ENCODE results near the gene SPTY2D1.
A peak's percentile ranks its signal among the peaks of the same experiment; 100 is the strongest.

DNA sequence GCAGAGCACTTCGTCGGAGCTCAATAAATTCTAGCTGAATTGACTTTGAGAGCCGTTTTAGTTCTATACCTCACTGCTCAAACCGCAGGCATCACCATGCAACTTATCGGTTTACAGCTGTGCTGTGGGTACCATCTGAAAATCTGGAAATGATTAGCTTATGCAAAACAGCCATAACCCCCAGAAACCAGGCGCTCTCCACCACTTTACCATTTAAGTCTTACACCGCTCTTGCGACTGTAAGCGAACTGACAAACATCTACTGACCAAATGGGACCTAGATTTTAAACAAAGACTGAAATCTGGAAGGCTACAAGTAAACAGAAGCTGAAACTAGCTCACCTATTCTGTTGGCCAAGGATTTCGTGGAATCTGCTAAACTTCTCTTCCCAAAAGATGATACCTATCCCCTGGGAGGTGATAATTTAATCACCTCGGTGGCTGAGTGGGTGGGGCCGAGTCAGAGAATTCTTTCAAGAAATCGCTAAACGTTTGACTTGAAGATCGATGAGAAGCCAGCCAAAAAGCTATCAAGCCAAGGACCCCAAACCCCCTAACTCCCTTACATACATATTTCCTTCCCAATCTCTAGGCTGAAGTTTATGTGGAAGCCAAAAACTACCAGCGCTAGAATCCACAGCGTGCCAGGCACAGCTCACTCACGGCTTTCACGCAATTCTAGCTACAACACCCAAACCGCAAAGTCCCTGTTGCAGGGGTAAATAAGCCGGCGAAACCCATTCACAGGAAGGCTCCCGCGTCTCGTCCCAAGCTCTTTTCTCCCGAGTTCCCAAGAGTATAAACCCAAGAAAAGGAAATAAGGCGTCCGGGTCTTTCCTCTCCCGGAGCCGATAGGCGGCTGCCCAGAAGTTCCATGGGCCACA lies 644 bp downstream of the SPTY2D1 start:
- TF ChIP-seq POLR2AphosphoS5 (IDR thresholded peaks at IDR 0.05; ENCODE audit: borderline replicate concordance, low read depth, low read length) (no peak), EZH2 (IDR thresholded peaks at IDR 0.05) (no peak), FOXP2 (optimal IDR thresholded peaks at IDR 0.05; ENCODE audit: control extremely low read depth, extremely low read length, insufficient read depth) (peak; percentile 19)

Measured in SK-N-MC (cell line).